Osteocyte (in vitro differentiated cells): ENCODE results near the gene TXNRD3. TPM values are rescaled to one million over a fixed set of nuclear protein-coding genes. Genes with fewer than 3 reads are reported as not detected.

Source experiments
- DNase-seq: peaks from one replicate; pipeline ENCODE4 v3.0.0; 2021; ENCODE audit warnings: mixed read lengths; ENCODE audit not compliant: unreplicated experiment; ENCODE audit errors: extremely low spot score
- H3K27ac Mint-ChIP-seq: one replicate; pipeline ENCODE4 v1.8.0; 2021; ENCODE audit warnings: mild to moderate bottlenecking, mixed read lengths; ENCODE audit not compliant: unreplicated experiment
- H3K27me3 Mint-ChIP-seq: one replicate; pipeline ENCODE4 v1.8.0; 2021; ENCODE audit warnings: mixed read lengths; ENCODE audit not compliant: unreplicated experiment
- H3K36me3 Mint-ChIP-seq: one replicate; pipeline ENCODE4 v1.8.0; 2021; ENCODE audit warnings: mixed read lengths; ENCODE audit not compliant: unreplicated experiment
- H3K4me1 Mint-ChIP-seq: one replicate; pipeline ENCODE4 v1.8.0; 2021; ENCODE audit warnings: mixed read lengths; ENCODE audit not compliant: unreplicated experiment
- H3K4me3 Mint-ChIP-seq: one replicate; pipeline ENCODE4 v1.8.0; 2021; ENCODE audit warnings: mild to moderate bottlenecking, moderate library complexity, mixed read lengths; ENCODE audit not compliant: unreplicated experiment
- H3K9me3 Mint-ChIP-seq: one replicate; pipeline ENCODE4 v1.8.0; 2021; ENCODE audit warnings: mixed read lengths; ENCODE audit not compliant: unreplicated experiment
- total RNA-seq: library from RNA; stranded (reverse); gene quantifications from 2 replicates; pipeline ENCODE4 v1.2.1, GENCODE V29; 2021
- TF ChIP-seq, protein P1 (sequence below): fragments of 200-600 bp; sonication (generic); IDR thresholded peaks from 2 replicates; pipeline ENCODE4 v1.5.0; 2021; ENCODE audit warnings: antibody characterized with exemption, mild to moderate bottlenecking, moderate library complexity

TXNRD3 gene
- total RNA-seq, 1 donor from 2014 or later: 17.6 TPM

GRCh38 chr3:126679318-126679751 lies 24.4 kb upstream of the TXNRD3 start:
- peaks cover 7% of the 10 kb centered on the region for H3K4me1 Mint-ChIP-seq
- H3K27me3 Mint-ChIP-seq: peaks cover 53% of the 10 kb centered on the region
- H3K9me3 Mint-ChIP-seq: peaks cover 6% of the 10 kb centered on the region
- H3K36me3 Mint-ChIP-seq: peaks cover 3% of the 10 kb centered on the region
- peak; percentile 94 for DNase-seq
- TF ChIP-seq, protein P1, sequence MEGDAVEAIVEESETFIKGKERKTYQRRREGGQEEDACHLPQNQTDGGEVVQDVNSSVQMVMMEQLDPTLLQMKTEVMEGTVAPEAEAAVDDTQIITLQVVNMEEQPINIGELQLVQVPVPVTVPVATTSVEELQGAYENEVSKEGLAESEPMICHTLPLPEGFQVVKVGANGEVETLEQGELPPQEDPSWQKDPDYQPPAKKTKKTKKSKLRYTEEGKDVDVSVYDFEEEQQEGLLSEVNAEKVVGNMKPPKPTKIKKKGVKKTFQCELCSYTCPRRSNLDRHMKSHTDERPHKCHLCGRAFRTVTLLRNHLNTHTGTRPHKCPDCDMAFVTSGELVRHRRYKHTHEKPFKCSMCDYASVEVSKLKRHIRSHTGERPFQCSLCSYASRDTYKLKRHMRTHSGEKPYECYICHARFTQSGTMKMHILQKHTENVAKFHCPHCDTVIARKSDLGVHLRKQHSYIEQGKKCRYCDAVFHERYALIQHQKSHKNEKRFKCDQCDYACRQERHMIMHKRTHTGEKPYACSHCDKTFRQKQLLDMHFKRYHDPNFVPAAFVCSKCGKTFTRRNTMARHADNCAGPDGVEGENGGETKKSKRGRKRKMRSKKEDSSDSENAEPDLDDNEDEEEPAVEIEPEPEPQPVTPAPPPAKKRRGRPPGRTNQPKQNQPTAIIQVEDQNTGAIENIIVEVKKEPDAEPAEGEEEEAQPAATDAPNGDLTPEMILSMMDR: peak; percentile 98
- no peak overlapping the region for H3K27ac Mint-ChIP-seq
- H3K4me3 Mint-ChIP-seq: no peak overlapping the region

- Mint-ChIP-seq H3K4me3 (no peak overlapping the region), H3K27ac (no peak overlapping the region), H3K27me3 (peaks cover 53% of the 10 kb centered on the region), H3K36me3 (peaks cover 3% of the 10 kb centered on the region), H3K4me1 (peaks cover 7% of the 10 kb centered on the region), H3K9me3 (peaks cover 12% of the 10 kb centered on the region)
- peak; percentile 71 for DNase-seq
- TF ChIP-seq, protein P1: no peak
These were observed 23.9 kb upstream of the TXNRD3 start for GRCh38 chr3:126678693-126679317.

GRCh38 chr3:126677862-126678503 lies 23.1 kb upstream of the TXNRD3 start:
- H3K4me3 Mint-ChIP-seq: no peak overlapping the region
- H3K9me3 Mint-ChIP-seq: peaks cover 13% of the 10 kb centered on the region
- peaks cover 7% of the 10 kb centered on the region for H3K4me1 Mint-ChIP-seq
- H3K27ac Mint-ChIP-seq: no peak overlapping the region
- peaks cover 3% of the 10 kb centered on the region for H3K36me3 Mint-ChIP-seq
- TF ChIP-seq, protein P1: no peak
- H3K27me3 Mint-ChIP-seq: peaks cover 50% of the 10 kb centered on the region
- DNase-seq: no peak

DNA sequence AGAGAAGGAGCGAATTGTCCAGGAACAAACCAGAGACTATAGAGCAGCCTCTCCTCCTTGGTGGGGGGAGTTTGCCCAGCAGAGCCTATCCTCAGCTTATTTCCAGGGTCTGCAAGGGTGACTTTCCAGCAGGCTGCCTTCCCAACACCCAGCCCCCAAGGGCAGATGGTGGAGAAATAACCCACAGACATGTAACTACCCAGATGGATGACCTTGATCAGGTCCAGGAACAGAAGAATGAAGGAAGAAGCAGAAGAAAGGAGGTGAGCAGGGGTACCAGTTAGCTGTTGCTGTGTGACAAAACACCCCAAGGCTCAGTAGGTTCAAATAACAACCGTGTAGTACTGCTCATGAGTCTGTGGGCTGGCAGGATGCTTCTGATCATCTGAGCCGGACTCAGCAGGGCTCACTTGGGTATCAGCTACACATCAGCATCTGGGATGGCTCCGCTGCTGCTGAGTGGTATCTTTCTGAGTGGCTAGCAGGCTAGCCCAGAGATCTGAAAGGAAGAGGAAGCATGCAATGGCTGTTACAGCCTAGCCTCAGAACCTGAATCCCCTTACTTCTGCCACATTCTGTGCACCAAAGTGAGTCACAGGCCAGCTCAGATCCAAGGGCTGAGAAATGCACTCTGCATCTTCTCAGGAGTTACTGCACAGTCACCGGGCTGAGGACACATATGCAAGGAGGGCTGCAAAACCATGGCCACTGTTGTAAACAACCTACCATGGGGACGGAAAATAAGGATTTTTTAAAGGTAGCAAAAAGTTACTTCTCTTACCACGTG lies 22.2 kb upstream of the TXNRD3 start:
- peaks cover 13% of the 10 kb centered on the region for H3K9me3 Mint-ChIP-seq
- TF ChIP-seq, protein P1: no peak
- peaks cover 50% of the 10 kb centered on the region for H3K27me3 Mint-ChIP-seq
- no peak overlapping the region for H3K27ac Mint-ChIP-seq
- DNase-seq: no peak
- H3K4me3 Mint-ChIP-seq: no peak overlapping the region
- peaks cover 7% of the 10 kb centered on the region for H3K4me1 Mint-ChIP-seq
- H3K36me3 Mint-ChIP-seq: peaks cover 3% of the 10 kb centered on the region

- DNase-seq: peak; percentile 83
- H3K4me1 Mint-ChIP-seq: no peaks in the 10 kb centered on the region
- no peak overlapping the region for H3K4me3 Mint-ChIP-seq
- H3K9me3 Mint-ChIP-seq: peaks cover 13% of the 10 kb centered on the region
- H3K27me3 Mint-ChIP-seq: peaks cover 46% of the 10 kb centered on the region
- TF ChIP-seq, protein P1: no peak
- H3K27ac Mint-ChIP-seq: no peak overlapping the region
- peaks cover 3% of the 10 kb centered on the region for H3K36me3 Mint-ChIP-seq
These were observed 17.8 kb upstream of the TXNRD3 start for GRCh38 chr3:126672741-126673140.
